Neural crest cell (in vitro differentiated cells): ENCODE results near the gene CFAP100. TPM values are rescaled to one million over a fixed set of nuclear protein-coding genes. Genes with fewer than 3 reads are reported as not detected.

Experiments
- DNase-seq: peaks from one replicate; pipeline ENCODE4 v3.0.0; 2021; ENCODE audit warnings: low read depth, mixed read lengths, low spot score
- H3K27ac Mint-ChIP-seq: one replicate; pipeline ENCODE4 v1.8.0; 2021; ENCODE audit warnings: mild to moderate bottlenecking, mixed read lengths; ENCODE audit not compliant: unreplicated experiment
- H3K27me3 Mint-ChIP-seq: 2 replicates; pipeline ENCODE4 v1.8.0; 2021; ENCODE audit warnings: low read depth, mild to moderate bottlenecking, mixed read lengths
- H3K36me3 Mint-ChIP-seq: 2 replicates; pipeline ENCODE4 v1.8.0; 2021; ENCODE audit warnings: low read depth, mild to moderate bottlenecking, mixed read lengths
- H3K4me1 Mint-ChIP-seq: 2 replicates; pipeline ENCODE4 v1.8.0; 2021; ENCODE audit warnings: mixed read lengths
- H3K4me3 Mint-ChIP-seq: one replicate; pipeline ENCODE4 v1.8.0; 2021; ENCODE audit warnings: mild to moderate bottlenecking, mixed read lengths
- H3K9me3 Mint-ChIP-seq: 2 replicates; pipeline ENCODE4 v1.8.0; 2021; ENCODE audit warnings: mixed read lengths
- CTCF ChIP-seq: fragments of 200-600 bp; sonication (generic); conservative IDR thresholded peaks from 2 replicates; pipeline ENCODE4 v1.5.0; 2021; ENCODE audit warnings: antibody characterized with exemption, mild to moderate bottlenecking
- total RNA-seq: library from RNA; stranded (reverse); gene quantifications from 2 replicates; pipeline ENCODE4 v1.2.1, GENCODE V29; 2021

The CFAP100 gene
- total RNA-seq, 1 donor from 2014 or later = 1.7 TPM

DNA sequence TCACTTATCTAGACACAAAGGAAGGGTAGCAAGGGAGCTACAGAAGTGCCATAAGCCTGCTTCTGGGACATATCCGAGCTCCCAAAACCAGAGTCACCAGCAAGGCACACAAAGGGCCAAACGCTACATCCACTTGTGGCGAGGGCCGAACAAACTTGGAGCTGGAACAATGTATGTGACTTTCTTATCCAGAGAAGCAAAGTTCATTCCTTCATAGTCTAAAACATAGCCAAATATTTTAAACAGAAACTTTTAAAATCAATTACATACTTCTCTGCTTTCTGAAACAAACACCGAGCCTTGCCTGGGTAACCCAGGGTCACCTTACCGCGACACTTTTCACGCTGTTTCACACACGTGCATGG lies 65.0 kb downstream of the CFAP100 start:
- no peaks in the 10 kb centered on the region for H3K9me3 Mint-ChIP-seq
- peaks cover 8% of the 10 kb centered on the region for H3K4me1 Mint-ChIP-seq
- no peak for DNase-seq
- H3K27me3 Mint-ChIP-seq = no peaks in the 10 kb centered on the region
- no peak overlapping the region for H3K4me3 Mint-ChIP-seq
- no peak overlapping the region for H3K27ac Mint-ChIP-seq
- peaks cover 11% of the 10 kb centered on the region for H3K36me3 Mint-ChIP-seq
- TF ChIP-seq CTCF = no peak

DNA sequence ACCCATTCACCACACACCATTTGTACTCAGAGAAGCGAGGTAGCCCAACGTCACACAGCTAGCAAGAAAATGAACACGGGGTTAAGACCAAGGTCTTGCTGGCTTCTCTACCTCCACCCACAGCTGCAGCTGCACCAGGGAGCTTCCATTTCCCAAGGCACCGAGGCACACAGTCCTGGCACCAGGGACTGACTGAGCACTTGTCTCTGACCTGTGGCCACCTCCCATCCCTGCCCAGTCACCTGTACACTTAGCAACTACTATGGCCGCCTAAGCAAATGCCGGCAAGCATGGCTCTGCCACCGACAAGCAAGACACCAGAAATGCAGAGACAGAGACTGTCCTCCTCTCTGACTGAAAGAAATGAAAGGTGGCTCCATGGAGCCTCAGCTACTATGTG lies 65.7 kb downstream of the CFAP100 start:
- no peaks in the 10 kb centered on the region for H3K9me3 Mint-ChIP-seq
- DNase-seq = no peak
- no peak overlapping the region for H3K4me3 Mint-ChIP-seq
- no peak overlapping the region for H3K27ac Mint-ChIP-seq
- peaks cover 2% of the 10 kb centered on the region for H3K4me1 Mint-ChIP-seq
- no peaks in the 10 kb centered on the region for H3K27me3 Mint-ChIP-seq
- peaks cover 9% of the 10 kb centered on the region for H3K36me3 Mint-ChIP-seq
- TF ChIP-seq CTCF = no peak

DNA sequence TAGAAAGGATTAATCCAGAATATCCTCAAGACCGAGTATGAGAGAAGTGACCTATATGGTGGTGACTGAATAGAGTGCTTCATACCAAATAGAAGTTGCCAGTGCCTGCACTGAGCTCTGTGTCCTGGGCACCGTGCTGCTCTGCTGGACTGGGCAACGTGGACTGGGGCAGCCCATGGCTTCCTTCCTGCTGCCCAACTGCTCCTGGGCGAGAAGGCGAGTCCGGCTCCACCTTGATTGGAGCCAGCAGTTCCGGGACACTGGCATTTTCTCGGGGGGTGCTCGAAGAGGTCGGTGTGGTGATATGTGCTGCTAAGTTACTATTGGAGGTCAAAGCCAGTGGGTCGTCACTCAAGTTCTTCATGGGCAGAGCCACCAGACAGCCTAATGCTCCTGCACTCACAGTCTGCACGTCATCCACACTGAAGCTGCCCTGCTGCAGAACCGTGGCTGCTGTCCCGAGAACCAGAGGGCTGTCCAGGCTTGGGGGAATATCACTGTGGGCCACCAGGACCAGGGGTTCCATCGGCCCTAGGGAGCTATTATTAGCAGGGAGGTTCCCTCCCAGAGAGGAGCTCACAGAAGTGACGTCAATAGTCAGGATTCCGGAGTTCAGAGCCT lies 66.9 kb downstream of the CFAP100 start:
- TF ChIP-seq CTCF = no peak
- Mint-ChIP-seq H3K27ac (no peak overlapping the region), H3K4me1 (no peaks in the 10 kb centered on the region), H3K4me3 (no peak overlapping the region), H3K36me3 (peaks cover 10% of the 10 kb centered on the region), H3K27me3 (no peaks in the 10 kb centered on the region), H3K9me3 (no peaks in the 10 kb centered on the region)
- DNase-seq = no peak

GRCh38 chr3:126463521-126463920 lies 68.8 kb downstream of the CFAP100 start:
- H3K36me3 Mint-ChIP-seq = peaks cover 17% of the 10 kb centered on the region
- H3K4me3 Mint-ChIP-seq = no peak overlapping the region
- no peak for DNase-seq
- no peak for TF ChIP-seq CTCF
- no peaks in the 10 kb centered on the region for H3K4me1 Mint-ChIP-seq
- H3K27ac Mint-ChIP-seq = no peak overlapping the region
- no peaks in the 10 kb centered on the region for H3K9me3 Mint-ChIP-seq
- H3K27me3 Mint-ChIP-seq = no peaks in the 10 kb centered on the region

DNA sequence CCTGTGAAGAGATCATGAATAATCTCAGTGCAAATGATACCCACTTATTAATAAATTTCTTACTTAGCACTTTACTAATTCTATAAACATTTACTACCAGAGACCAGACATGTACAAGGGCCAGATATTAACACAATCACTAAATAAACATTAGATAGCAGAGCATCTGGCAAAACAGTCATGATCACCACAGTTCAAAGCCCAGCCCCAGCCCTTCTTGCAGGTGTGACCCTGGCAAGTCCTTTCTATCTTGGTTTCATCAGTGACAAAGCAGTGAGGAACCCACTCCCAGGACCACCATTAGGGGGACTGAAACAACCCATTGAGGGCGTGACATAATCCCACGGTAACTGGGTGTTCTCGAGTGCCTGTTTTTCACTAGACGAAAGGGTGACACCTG lies 69.4 kb downstream of the CFAP100 start:
- DNase-seq = no peak
- Mint-ChIP-seq H3K4me3 (no peak overlapping the region), H3K9me3 (no peaks in the 10 kb centered on the region), H3K27me3 (no peaks in the 10 kb centered on the region), H3K4me1 (no peaks in the 10 kb centered on the region), H3K36me3 (peaks cover 18% of the 10 kb centered on the region), H3K27ac (no peak overlapping the region)
- no peak for TF ChIP-seq CTCF

DNA sequence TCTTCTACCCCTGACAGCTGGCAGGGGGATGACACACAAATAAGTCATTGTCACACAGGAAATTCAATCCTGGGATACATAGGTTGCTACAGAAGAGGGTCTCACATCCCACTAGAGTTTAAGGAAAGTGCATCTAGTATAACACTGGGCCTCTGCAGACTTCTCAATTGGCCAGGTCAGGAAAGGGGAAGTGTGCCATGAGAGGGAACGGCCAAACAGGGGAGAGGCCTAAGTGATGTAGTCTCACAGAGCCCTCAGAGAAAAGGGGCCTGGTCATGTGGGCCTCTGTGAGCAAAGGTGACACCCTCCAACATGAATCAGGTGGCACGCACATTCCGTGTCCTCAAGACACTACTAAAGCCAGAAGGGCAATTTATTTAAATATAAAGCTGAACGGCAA lies 69.8 kb downstream of the CFAP100 start:
- H3K4me3 Mint-ChIP-seq = no peak overlapping the region
- peaks cover under 1% of the 10 kb centered on the region for H3K4me1 Mint-ChIP-seq
- DNase-seq = no peak
- H3K27me3 Mint-ChIP-seq = no peaks in the 10 kb centered on the region
- no peak for TF ChIP-seq CTCF
- no peaks in the 10 kb centered on the region for H3K9me3 Mint-ChIP-seq
- H3K27ac Mint-ChIP-seq = no peak overlapping the region
- H3K36me3 Mint-ChIP-seq = peaks cover 20% of the 10 kb centered on the region
